Measurements from ENCODE around the gene POU5F1.

DNA sequence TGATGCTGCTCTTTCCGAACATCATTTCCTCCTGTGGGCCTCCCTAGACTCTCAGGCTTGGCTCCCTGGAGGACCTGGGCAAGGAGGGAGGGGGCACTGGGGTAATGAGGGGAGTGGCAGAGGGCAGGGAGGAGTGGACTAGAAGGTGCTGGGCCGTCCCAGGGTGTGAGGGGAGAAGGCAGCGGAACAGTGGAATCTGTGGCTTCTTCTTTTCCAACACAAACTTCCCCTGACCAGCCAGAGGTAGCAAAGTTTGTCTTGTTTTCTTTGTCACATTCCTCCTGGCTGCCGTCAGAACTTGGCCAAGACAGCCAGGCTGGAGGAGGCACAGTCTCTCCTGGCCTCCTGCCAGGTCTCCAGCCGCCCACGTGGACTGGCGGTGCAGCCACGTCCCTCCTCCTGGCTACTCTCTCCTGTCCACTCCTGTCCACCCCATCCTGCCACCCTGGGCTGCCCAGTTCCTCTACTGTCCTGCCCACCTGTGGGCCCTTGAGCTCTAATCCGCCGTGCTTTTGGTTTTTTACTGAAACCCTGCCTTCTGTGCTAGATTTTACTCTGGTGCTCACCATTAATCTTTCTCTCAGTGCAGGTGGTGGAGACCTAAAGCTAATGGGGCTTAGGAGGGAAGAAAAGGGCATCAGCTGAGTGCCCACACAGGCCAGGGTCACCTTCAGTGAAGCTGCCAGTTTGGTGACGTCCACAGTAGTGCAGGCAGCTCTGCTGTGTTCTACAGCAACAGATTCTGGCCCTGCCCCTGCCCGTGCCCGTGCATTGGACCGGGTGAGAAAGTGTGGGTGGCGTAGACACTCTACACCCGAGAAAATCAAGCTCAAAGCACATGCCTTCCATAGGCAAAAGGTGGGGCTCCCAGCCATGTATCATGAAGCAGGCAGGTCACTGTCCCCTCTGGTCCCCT is 47.4 kb downstream of the POU5F1 start:
- TF ChIP-seq, protein P1, sequence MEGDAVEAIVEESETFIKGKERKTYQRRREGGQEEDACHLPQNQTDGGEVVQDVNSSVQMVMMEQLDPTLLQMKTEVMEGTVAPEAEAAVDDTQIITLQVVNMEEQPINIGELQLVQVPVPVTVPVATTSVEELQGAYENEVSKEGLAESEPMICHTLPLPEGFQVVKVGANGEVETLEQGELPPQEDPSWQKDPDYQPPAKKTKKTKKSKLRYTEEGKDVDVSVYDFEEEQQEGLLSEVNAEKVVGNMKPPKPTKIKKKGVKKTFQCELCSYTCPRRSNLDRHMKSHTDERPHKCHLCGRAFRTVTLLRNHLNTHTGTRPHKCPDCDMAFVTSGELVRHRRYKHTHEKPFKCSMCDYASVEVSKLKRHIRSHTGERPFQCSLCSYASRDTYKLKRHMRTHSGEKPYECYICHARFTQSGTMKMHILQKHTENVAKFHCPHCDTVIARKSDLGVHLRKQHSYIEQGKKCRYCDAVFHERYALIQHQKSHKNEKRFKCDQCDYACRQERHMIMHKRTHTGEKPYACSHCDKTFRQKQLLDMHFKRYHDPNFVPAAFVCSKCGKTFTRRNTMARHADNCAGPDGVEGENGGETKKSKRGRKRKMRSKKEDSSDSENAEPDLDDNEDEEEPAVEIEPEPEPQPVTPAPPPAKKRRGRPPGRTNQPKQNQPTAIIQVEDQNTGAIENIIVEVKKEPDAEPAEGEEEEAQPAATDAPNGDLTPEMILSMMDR (IDR thresholded peaks at IDR 0.05), result no peak
- TF ChIP-seq SMC3 (IDR thresholded peaks at IDR 0.05) (no peak), NFE2L2 (conservative IDR thresholded peaks at IDR 0.05; ENCODE audit: low read length) (no peak), PHF8 (IDR thresholded peaks at IDR 0.05; ENCODE audit: borderline replicate concordance, low read depth) (no peak), POLR2AphosphoS2 (conservative IDR thresholded peaks at IDR 0.05; ENCODE audit: low read length) (no peak), SREBF2 (IDR thresholded peaks at IDR 0.05) (no peak), JUN (IDR thresholded peaks at IDR 0.05) (no peak), KDM1A (IDR thresholded peaks at IDR 0.05; ENCODE audit: low read depth) (no peak), MYC (IDR thresholded peaks at IDR 0.05; ENCODE audit: borderline replicate concordance, low read length) (no peak)
- TF ChIP-seq, protein P2, sequence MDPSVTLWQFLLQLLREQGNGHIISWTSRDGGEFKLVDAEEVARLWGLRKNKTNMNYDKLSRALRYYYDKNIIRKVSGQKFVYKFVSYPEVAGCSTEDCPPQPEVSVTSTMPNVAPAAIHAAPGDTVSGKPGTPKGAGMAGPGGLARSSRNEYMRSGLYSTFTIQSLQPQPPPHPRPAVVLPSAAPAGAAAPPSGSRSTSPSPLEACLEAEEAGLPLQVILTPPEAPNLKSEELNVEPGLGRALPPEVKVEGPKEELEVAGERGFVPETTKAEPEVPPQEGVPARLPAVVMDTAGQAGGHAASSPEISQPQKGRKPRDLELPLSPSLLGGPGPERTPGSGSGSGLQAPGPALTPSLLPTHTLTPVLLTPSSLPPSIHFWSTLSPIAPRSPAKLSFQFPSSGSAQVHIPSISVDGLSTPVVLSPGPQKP (IDR thresholded peaks at IDR 0.05; ENCODE audit: low read depth, low read length), result no peak
